NCI-H187 (cell line): ENCODE data around the gene COX8A.

Source experiments
- DNase-seq, 2 experiments: peaks; one replicate each; lab custom pipeline; 2025; lab: John Stamatoyannopoulos, UW

The COX8A gene

DNA sequence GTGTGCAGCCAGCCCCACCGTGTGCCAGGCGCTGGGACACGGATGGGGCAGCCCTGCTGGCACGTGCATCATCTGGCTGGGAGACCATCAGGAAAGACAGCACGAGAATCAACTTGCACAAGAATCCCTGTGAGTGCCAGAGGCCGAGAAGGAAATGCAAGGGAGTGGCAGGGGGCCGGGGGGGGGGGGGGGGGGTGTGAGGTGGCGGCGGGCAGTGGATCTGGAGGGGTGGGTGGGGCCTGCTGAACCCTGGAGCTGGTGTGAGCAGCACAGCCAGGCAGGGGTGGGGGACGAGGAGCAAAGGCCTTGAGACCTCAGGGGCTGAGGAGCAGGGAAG is 47.3 kb downstream of the COX8A start:
- DNase-seq, result no peak

DNA sequence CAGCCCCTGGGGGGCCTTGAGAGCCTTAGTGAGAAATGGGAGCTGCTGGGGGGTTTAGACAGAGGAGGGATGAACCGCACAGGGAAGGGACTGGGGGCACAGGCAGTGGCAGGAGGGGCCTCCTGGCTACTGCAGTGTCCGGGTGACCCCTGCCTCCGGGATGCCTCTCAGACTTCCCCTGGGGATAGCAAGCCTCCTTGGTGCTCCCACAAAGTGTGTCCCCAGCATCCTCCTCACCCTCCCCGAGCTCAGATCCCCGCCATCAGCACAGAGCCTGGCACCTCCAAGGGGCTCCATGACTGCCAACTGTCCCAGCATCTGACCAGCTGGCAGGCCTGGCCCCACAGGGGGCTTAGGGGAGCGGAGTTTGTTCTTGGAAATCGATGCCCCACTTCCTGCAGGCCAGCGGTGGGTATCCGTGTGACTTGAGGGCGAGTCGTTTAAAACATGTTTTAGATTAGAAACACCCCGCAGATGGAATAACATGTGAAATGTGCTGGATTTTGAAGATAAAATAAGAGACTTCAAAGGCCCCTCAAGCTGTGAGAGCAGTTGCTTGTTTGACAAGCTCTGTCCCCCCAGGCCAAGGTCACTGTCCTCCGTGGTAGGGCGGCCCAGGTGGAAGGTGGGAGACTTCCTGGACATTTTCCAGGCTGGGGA is 47.8 kb downstream of the COX8A start:
- no peak for DNase-seq

DNA sequence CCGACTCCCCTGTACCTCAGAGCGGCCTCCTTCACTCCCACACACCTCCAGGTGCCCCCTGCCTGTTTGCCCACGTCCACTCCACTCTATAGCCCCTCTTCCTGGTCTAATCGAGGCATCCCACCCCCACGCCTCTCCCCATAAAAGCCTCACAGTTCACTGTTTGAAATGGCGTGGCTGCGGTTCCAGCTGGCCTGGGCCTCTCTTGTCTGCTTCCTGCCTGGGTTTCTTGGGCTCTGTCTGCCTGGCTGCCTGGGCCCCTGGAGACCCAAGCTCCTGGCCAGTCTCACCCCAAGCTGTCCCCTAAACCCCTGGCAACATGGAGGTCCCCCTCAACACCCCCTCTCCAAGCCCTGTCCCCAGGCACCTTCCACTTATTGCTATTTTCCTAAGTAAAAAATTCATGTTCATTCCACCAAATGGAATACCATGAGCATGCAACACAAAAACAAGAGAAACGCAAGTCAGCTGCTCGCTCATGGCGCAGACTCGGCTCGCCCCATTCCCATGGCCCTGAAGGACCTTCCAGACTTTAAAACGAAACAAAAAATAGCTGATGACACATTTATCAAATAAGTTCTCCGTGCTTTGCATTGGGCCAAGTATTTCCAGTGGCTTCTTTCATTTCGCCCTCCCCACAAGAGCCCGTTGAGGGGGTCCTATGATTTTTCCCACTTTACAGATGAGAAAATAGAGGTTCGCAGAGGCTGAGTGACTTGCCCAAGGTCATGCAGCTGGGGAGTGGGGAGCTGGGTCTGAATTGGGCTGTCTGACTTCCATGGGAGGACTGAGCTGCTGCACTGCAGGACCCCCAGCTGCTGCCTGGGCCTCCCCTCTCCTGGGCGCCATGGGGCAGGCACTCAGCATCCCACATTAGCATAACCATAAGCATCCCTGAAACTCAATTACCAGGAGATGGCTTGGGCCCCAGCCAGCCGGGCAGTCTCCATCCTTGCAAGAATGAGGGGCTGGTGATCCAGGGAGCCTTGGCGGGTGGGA is 49.6 kb downstream of the COX8A start:
- no peak for DNase-seq

DNA sequence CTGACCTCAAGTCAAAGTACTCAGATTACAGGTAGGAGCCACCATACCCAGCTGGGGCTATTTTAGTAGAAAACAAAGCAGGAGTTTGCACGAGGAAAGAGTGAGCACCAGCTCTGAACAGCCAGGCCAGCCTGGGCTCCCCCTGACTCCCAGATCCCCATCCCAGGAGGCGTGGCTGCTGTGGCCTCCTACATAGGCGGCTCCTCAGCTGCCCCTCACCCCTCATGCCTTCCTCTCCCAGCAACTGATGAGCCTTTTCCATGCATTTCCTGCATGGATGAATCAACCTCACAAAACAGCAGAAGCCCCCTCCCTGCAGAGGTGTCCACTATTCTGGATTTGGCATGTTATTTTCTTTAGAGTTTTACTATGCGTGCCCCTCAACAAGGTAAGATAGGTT is 50.8 kb downstream of the COX8A start:
- DNase-seq, result no peak
